Stimulated activated CD8-positive, alpha-beta memory T cell treated with anti-CD3 and anti-CD28 coated beads, Interleukin-15, amount 100 ng/mL, for 4 hours (primary cell): ENCODE data around the gene MRI1.
"Not testable (repeated sequence)": the region's sequence is repeated elsewhere in the genome, so short reads cannot be mapped to it uniquely, and the experiment has no call there.

ENCODE experiments used
- DNase-seq, 2 donors: peaks; one replicate each; pipeline ENCODE4 v3.0.0-alpha.2; 2020; ENCODE audit warnings: low read depth in 2 of 2

The MRI1 gene

GRCh38 chr19:13764101-13764807, at the start of gene MRI1:
TSS of gene MRI1 (plus strand) at chr19:13764522. CDS start at chr19:13764589, 67 bp downstream.
- peak in 1 of 2 donors; percentile 57 for DNase-seq

GRCh38 chr19:13717194-13717643, 47.1 kb upstream of the MRI1 start:
- DNase-seq = no peak

- no peak for DNase-seq
Measured at GRCh38 chr19:13718733-13719132, 45.6 kb upstream of the MRI1 start.

- no peak for DNase-seq
Measured at GRCh38 chr19:13722146-13722545, 42.2 kb upstream of the MRI1 start.

- no peak for DNase-seq
Measured at GRCh38 chr19:13723206-13723605, 41.1 kb upstream of the MRI1 start.

- no peak for DNase-seq
Measured at GRCh38 chr19:13726323-13726722, 38.0 kb upstream of the MRI1 start.

GRCh38 chr19:13727798-13728197, 36.5 kb upstream of the MRI1 start:
- no peak for DNase-seq

GRCh38 chr19:13729859-13730258, 34.5 kb upstream of the MRI1 start:
- no peak for DNase-seq

- DNase-seq = peak; percentile 85 to 88
Measured at GRCh38 chr19:13731147-13731964, 33.0 kb upstream of the MRI1 start.

GRCh38 chr19:13732337-13732736, 32.0 kb upstream of the MRI1 start:
- no peak for DNase-seq

- no peak for DNase-seq
Measured at GRCh38 chr19:13734751-13735150, 29.6 kb upstream of the MRI1 start.

- DNase-seq = no peak
Measured at GRCh38 chr19:13738073-13738472, 26.2 kb upstream of the MRI1 start.

GRCh38 chr19:13741893-13742292, 22.4 kb upstream of the MRI1 start:
- DNase-seq = no peak

- no peak for DNase-seq
Measured at GRCh38 chr19:13742756-13743155, 21.6 kb upstream of the MRI1 start.

- DNase-seq = no peak
Measured at GRCh38 chr19:13744174-13744573, 20.1 kb upstream of the MRI1 start.

GRCh38 chr19:13747098-13747453, 17.2 kb upstream of the MRI1 start:
- no peak for DNase-seq

GRCh38 chr19:13748169-13748828, 16.0 kb upstream of the MRI1 start:
- no peak for DNase-seq

- DNase-seq = no peak
Measured at GRCh38 chr19:13751436-13751835, 12.9 kb upstream of the MRI1 start.

GRCh38 chr19:13753622-13754021, 10.7 kb upstream of the MRI1 start:
- not testable (repeated sequence) for DNase-seq

- no peak for DNase-seq
Measured at GRCh38 chr19:13756210-13756609, 8.1 kb upstream of the MRI1 start.

- no peak for DNase-seq
Measured at GRCh38 chr19:13757805-13758772, 6.2 kb upstream of the MRI1 start.
